ENCODE results near the gene UXS1. TPM values are rescaled to one million over a fixed set of nuclear protein-coding genes. Genes with fewer than 3 reads are reported as not detected.

Gene UXS1
- total RNA-seq, 4 donors from 2014 or later: 20.4 to 44.6 (median 32.1) TPM

- H3K4me3 ChIP-seq: no peak overlapping the region
- peak in 2 of 3 donors; percentile 54 to 75 for DNase-seq
- H3K9me3 ChIP-seq: no peaks in the 10 kb centered on the region
- no peaks in the 10 kb centered on the region for H3K4me1 ChIP-seq
- no peak overlapping the region for H3K27ac ChIP-seq
- no peaks in the 10 kb centered on the region for H3K36me3 ChIP-seq
- TF ChIP-seq CTCF (IDR thresholded peaks at IDR 0.05) (peak in 4 of 6 experiments; percentile 35 to 63 (median 59)), POLR2A (IDR thresholded peaks at IDR 0.05) (no peak)
- no peaks in the 10 kb centered on the region for H3K27me3 ChIP-seq
Measured at GRCh38 chr2:106085181-106085940, 108.7 kb downstream of the UXS1 start.

GRCh38 chr2:106080959-106081358 is 113.1 kb downstream of the UXS1 start:
- Histone ChIP-seq H3K27ac (no peak overlapping the region), H3K36me3 (no peaks in the 10 kb centered on the region), H3K4me3 (no peak overlapping the region), H3K9me3 (no peaks in the 10 kb centered on the region), H3K27me3 (no peaks in the 10 kb centered on the region), H3K4me1 (no peaks in the 10 kb centered on the region)
- no peak for DNase-seq
- TF ChIP-seq POLR2A (IDR thresholded peaks at IDR 0.05) (no peak), CTCF (IDR thresholded peaks at IDR 0.05) (no peak)

DNA sequence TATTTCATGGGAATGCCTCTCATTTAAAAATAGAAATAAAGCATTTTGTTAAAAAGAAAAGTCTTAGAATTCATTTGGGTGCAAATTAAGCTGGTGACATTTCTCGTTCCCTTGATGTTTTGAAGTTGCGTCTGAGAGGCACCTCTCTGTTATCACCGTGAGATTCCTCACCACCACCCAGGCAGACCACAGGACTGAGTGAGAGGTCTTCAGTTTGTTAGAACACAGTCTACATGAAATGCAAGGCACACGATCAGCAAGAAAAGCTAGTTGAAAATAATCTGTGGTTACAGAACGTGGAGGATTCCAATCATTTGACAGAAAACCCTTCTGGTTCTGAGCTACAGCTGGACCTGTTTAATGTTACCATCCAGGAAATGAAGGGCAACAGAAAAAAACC is 116.0 kb downstream of the UXS1 start:
- no peak for TF ChIP-seq POLR2A (IDR thresholded peaks at IDR 0.05)
- no peak for TF ChIP-seq CTCF (IDR thresholded peaks at IDR 0.05)
- no peak overlapping the region for H3K4me3 ChIP-seq
- no peak for DNase-seq
- H3K4me1 ChIP-seq: no peaks in the 10 kb centered on the region
- H3K9me3 ChIP-seq: no peaks in the 10 kb centered on the region
- no peak overlapping the region for H3K27ac ChIP-seq
- no peaks in the 10 kb centered on the region for H3K36me3 ChIP-seq
- H3K27me3 ChIP-seq: no peaks in the 10 kb centered on the region

- no peak overlapping the region for H3K4me3 ChIP-seq
- TF ChIP-seq POLR2A (IDR thresholded peaks at IDR 0.05) (no peak), CTCF (IDR thresholded peaks at IDR 0.05) (no peak)
- no peaks in the 10 kb centered on the region for H3K9me3 ChIP-seq
- no peaks in the 10 kb centered on the region for H3K4me1 ChIP-seq
- no peak overlapping the region for H3K27ac ChIP-seq
- no peak for DNase-seq
- H3K36me3 ChIP-seq: no peaks in the 10 kb centered on the region
- H3K27me3 ChIP-seq: no peaks in the 10 kb centered on the region
Measured at GRCh38 chr2:106076941-106077340, 117.2 kb downstream of the UXS1 start.

- H3K27ac ChIP-seq: no peak overlapping the region
- TF ChIP-seq CTCF (IDR thresholded peaks at IDR 0.05): no peak
- TF ChIP-seq POLR2A (IDR thresholded peaks at IDR 0.05): no peak
- H3K9me3 ChIP-seq: no peaks in the 10 kb centered on the region
- H3K4me3 ChIP-seq: no peak overlapping the region
- H3K27me3 ChIP-seq: no peaks in the 10 kb centered on the region
- no peak for DNase-seq
- H3K4me1 ChIP-seq: no peaks in the 10 kb centered on the region
- no peaks in the 10 kb centered on the region for H3K36me3 ChIP-seq
Measured at GRCh38 chr2:106075048-106075447, 119.1 kb downstream of the UXS1 start.
